ENCODE data around the gene TNPO1.

The TNPO1 gene

DNA sequence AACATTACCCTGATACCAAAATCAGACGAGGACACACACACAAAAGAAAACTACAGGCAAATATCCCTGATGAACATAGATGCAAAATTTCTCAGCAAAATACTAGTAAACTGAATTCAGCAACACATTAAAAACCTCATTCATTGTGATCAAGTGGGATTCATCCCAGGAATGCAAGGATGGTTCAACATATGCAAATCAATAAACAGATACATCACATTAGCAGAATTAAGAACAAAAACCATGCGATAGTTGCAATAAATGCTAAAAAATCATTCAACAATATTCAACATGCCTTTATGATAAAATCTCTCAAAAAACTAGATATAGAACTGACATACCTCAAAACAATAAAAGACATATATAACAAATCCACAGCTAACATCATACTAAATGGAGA lies 36.9 kb upstream of the TNPO1 start:
- Histone ChIP-seq H3K14ac (ENCODE audit: low read length) (no peak overlapping the region), H2BK5ac (ENCODE audit: low read length) (no peak overlapping the region), H3K27me3 (ENCODE audit: control insufficient read depth in 3 of 3, insufficient read depth in 3 of 3, low read depth in 1 of 3, low read length in 3 of 3) (peaks cover 0 to 4% (median 0%) of the 10 kb centered on the region in 3 experiments), H3K4me1 (ENCODE audit: control insufficient read depth in 2 of 2, insufficient read depth in 1 of 2, low read depth in 1 of 2, low read length in 2 of 2) (no peaks in the 10 kb centered on the region), H4K91ac (ENCODE audit: low read depth, low read length, poor library complexity) (no peak overlapping the region), H2BK12ac (ENCODE audit: low read length) (no peak overlapping the region), H3K4me2 (ENCODE audit: insufficient read depth, low read length, poor library complexity, severe bottlenecking) (no peak overlapping the region), H3K4me3 (ENCODE audit: low read length in 2 of 2) (no peak overlapping the region), H2BK120ac (ENCODE audit: low read depth, low read length) (no peak overlapping the region), H2AK5ac (ENCODE audit: low read depth, low read length) (no peak overlapping the region), H3K18ac (ENCODE audit: low read length) (no peak overlapping the region), H3K4ac (ENCODE audit: low read length) (no peak overlapping the region), H2BK15ac (ENCODE audit: low read length) (no peak overlapping the region), H4K8ac (ENCODE audit: low read depth, low read length) (no peak overlapping the region), H3K9ac (ENCODE audit: low read depth, low read length, poor library complexity) (no peak overlapping the region), H3K79me1 (ENCODE audit: low read depth, low read length) (no peaks in the 10 kb centered on the region), H3K36me3 (replicated peaks in 1 of 2; ENCODE audit: control insufficient read depth in 2 of 2, insufficient read depth in 2 of 2, low read length in 2 of 2) (no peaks in the 10 kb centered on the region), H3K27ac (replicated peaks; ENCODE audit: low read length) (no peak overlapping the region), H2AFZ (ENCODE audit: low read length) (no peak overlapping the region), H3K23ac (ENCODE audit: low read depth, low read length, poor library complexity) (no peak overlapping the region), H3K9me3 (replicated peaks in 1 of 2; ENCODE audit: control insufficient read depth in 2 of 2, insufficient read depth in 1 of 2, low read depth in 1 of 2, low read length in 2 of 2) (peaks cover 2 to 3% of the 10 kb centered on the region in 2 donors)
- DNase-seq (ENCODE audit: low spot score): no peak
- WGBS, 2 donors (ENCODE audit: extremely low coverage in 2 of 2, insufficient read length in 2 of 2, insufficient replicate concordance in 1 of 2): no CpG with 5 or more reads among the region's 2 CpGs

DNA sequence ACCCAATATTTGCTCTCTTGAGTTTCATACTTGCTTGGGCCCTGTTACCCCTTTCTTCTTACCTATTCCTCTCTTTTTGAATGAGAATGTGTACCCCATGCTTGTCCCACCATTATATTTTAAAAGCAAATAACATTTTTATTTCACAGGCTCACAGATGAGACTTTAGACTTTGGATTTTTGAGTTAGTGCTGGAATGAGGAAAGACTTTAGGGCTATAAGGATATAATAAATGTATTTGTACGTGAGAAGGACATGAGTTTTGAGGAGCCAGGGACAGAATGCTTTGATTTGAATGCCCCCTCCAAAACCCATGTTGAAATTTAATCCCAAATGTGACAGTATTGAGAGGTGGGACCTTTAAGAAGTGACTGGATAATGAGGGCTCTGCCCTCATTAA lies 33.1 kb upstream of the TNPO1 start:
- Histone ChIP-seq H4K91ac (ENCODE audit: low read depth, low read length, poor library complexity) (no peak overlapping the region), H4K8ac (ENCODE audit: low read depth, low read length) (no peak overlapping the region), H3K14ac (ENCODE audit: low read length) (no peak overlapping the region), H3K79me1 (ENCODE audit: low read depth, low read length) (no peaks in the 10 kb centered on the region), H2AK5ac (ENCODE audit: low read depth, low read length) (no peak overlapping the region), H3K23ac (ENCODE audit: low read depth, low read length, poor library complexity) (no peak overlapping the region), H3K27me3 (ENCODE audit: control insufficient read depth in 3 of 3, insufficient read depth in 3 of 3, low read depth in 1 of 3, low read length in 3 of 3) (peaks cover 0 to 4% (median 0%) of the 10 kb centered on the region in 3 experiments), H2BK5ac (ENCODE audit: low read length) (no peak overlapping the region), H2BK15ac (ENCODE audit: low read length) (no peak overlapping the region), H3K36me3 (replicated peaks in 1 of 2; ENCODE audit: control insufficient read depth in 2 of 2, insufficient read depth in 2 of 2, low read length in 2 of 2) (no peaks in the 10 kb centered on the region), H3K4me3 (ENCODE audit: low read length in 2 of 2) (no peak overlapping the region), H2BK12ac (ENCODE audit: low read length) (no peak overlapping the region), H3K4ac (ENCODE audit: low read length) (no peak overlapping the region), H3K4me1 (ENCODE audit: control insufficient read depth in 2 of 2, insufficient read depth in 1 of 2, low read depth in 1 of 2, low read length in 2 of 2) (no peaks in the 10 kb centered on the region), H3K9ac (ENCODE audit: low read depth, low read length, poor library complexity) (no peak overlapping the region), H2AFZ (ENCODE audit: low read length) (no peak overlapping the region), H3K27ac (replicated peaks; ENCODE audit: low read length) (no peak overlapping the region), H3K18ac (ENCODE audit: low read length) (no peak overlapping the region), H3K9me3 (replicated peaks in 1 of 2; ENCODE audit: control insufficient read depth in 2 of 2, insufficient read depth in 1 of 2, low read depth in 1 of 2, low read length in 2 of 2) (no peaks in the 10 kb centered on the region), H2BK120ac (ENCODE audit: low read depth, low read length) (no peak overlapping the region), H3K4me2 (ENCODE audit: insufficient read depth, low read length, poor library complexity, severe bottlenecking) (no peak overlapping the region)
- WGBS, 2 donors (ENCODE audit: extremely low coverage in 2 of 2, insufficient read length in 2 of 2, insufficient replicate concordance in 1 of 2): 100% methylated on average over 1 of the region's 1 CpG; no CpG with 5 or more reads in 1 of the 2 donors
- no peak for DNase-seq (ENCODE audit: low spot score)

DNA sequence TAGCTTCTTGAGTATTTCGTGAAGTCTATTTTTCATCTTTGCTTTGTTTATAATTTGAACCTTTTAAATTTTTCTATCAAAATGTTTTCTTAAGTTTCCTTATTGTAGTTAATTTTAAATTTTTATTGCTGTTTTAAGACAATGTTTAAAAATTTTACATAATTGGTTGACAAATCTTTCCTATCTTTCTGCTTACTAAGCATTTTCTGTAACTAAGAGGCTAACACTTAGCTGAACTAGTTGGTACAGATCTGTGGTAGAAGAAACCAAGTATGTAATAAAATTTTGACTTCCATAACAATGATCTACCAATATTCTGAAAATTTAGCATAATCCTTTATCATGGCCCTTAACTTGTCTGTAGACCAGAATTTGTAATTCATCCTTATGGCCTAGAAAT lies 32.3 kb upstream of the TNPO1 start:
- H3K23ac ChIP-seq (ENCODE audit: low read depth, low read length, poor library complexity): no peak overlapping the region
- no peak overlapping the region for H2BK12ac ChIP-seq (ENCODE audit: low read length)
- no peak overlapping the region for H3K4ac ChIP-seq (ENCODE audit: low read length)
- no peak overlapping the region for H2BK15ac ChIP-seq (ENCODE audit: low read length)
- no peak overlapping the region for H3K14ac ChIP-seq (ENCODE audit: low read length)
- no peak overlapping the region for H2AK5ac ChIP-seq (ENCODE audit: low read depth, low read length)
- no peaks in the 10 kb centered on the region for H3K9me3 ChIP-seq (replicated peaks in 1 of 2; ENCODE audit: control insufficient read depth in 2 of 2, insufficient read depth in 1 of 2, low read depth in 1 of 2, low read length in 2 of 2)
- no peak overlapping the region for H2BK120ac ChIP-seq (ENCODE audit: low read depth, low read length)
- no peaks in the 10 kb centered on the region for H3K79me1 ChIP-seq (ENCODE audit: low read depth, low read length)
- H2AFZ ChIP-seq (ENCODE audit: low read length): no peak overlapping the region
- no peak overlapping the region for H2BK5ac ChIP-seq (ENCODE audit: low read length)
- H3K4me3 ChIP-seq (ENCODE audit: low read length in 2 of 2): no peak overlapping the region
- no peak overlapping the region for H3K4me2 ChIP-seq (ENCODE audit: insufficient read depth, low read length, poor library complexity, severe bottlenecking)
- H3K27ac ChIP-seq (replicated peaks; ENCODE audit: low read length): no peak overlapping the region
- no CpG with 5 or more reads among the region's 1 CpG for WGBS, 2 donors (ENCODE audit: extremely low coverage in 2 of 2, insufficient read length in 2 of 2, insufficient replicate concordance in 1 of 2)
- no peaks in the 10 kb centered on the region for H3K36me3 ChIP-seq (replicated peaks in 1 of 2; ENCODE audit: control insufficient read depth in 2 of 2, insufficient read depth in 2 of 2, low read length in 2 of 2)
- H4K91ac ChIP-seq (ENCODE audit: low read depth, low read length, poor library complexity): no peak overlapping the region
- no peak overlapping the region for H3K18ac ChIP-seq (ENCODE audit: low read length)
- peaks cover 0 to 7% (median 0%) of the 10 kb centered on the region in 3 experiments for H3K27me3 ChIP-seq (ENCODE audit: control insufficient read depth in 3 of 3, insufficient read depth in 3 of 3, low read depth in 1 of 3, low read length in 3 of 3)
- DNase-seq (ENCODE audit: low spot score): no peak
- no peaks in the 10 kb centered on the region for H3K4me1 ChIP-seq (ENCODE audit: control insufficient read depth in 2 of 2, insufficient read depth in 1 of 2, low read depth in 1 of 2, low read length in 2 of 2)
- no peak overlapping the region for H4K8ac ChIP-seq (ENCODE audit: low read depth, low read length)
- no peak overlapping the region for H3K9ac ChIP-seq (ENCODE audit: low read depth, low read length, poor library complexity)

DNA sequence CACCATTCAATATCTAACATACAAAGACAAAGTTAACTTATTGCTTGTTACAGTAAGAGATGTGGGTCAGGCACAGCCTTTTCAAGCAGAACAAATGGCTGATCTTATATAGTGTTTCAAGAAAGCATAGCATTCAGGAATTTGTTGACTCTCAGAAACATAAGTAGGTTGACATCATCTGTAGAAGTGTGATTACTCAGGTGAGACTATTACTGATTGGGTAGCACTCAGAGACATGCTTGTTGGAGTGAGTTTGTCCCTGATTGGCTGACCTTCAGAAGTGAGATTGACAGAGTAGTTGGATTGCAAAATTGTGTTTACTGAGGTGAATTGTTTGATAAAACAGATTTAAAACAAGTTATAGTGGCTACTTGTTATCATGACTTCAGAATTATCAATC lies 30.7 kb upstream of the TNPO1 start:
- no peak overlapping the region for H3K4me3 ChIP-seq (ENCODE audit: low read length in 2 of 2)
- no peak overlapping the region for H3K23ac ChIP-seq (ENCODE audit: low read depth, low read length, poor library complexity)
- no peak overlapping the region for H3K9ac ChIP-seq (ENCODE audit: low read depth, low read length, poor library complexity)
- no peak overlapping the region for H2BK12ac ChIP-seq (ENCODE audit: low read length)
- peaks cover 0 to 12% (median 0%) of the 10 kb centered on the region in 3 experiments for H3K27me3 ChIP-seq (ENCODE audit: control insufficient read depth in 3 of 3, insufficient read depth in 3 of 3, low read depth in 1 of 3, low read length in 3 of 3)
- no peak overlapping the region for H2AFZ ChIP-seq (ENCODE audit: low read length)
- H3K27ac ChIP-seq (replicated peaks; ENCODE audit: low read length): no peak overlapping the region
- no peak overlapping the region for H3K14ac ChIP-seq (ENCODE audit: low read length)
- no peak for DNase-seq (ENCODE audit: low spot score)
- H2BK15ac ChIP-seq (ENCODE audit: low read length): no peak overlapping the region
- no peak overlapping the region for H3K4me2 ChIP-seq (ENCODE audit: insufficient read depth, low read length, poor library complexity, severe bottlenecking)
- no peaks in the 10 kb centered on the region for H3K36me3 ChIP-seq (replicated peaks in 1 of 2; ENCODE audit: control insufficient read depth in 2 of 2, insufficient read depth in 2 of 2, low read length in 2 of 2)
- H3K4me1 ChIP-seq (ENCODE audit: control insufficient read depth in 2 of 2, insufficient read depth in 1 of 2, low read depth in 1 of 2, low read length in 2 of 2): no peaks in the 10 kb centered on the region
- no peak overlapping the region for H3K4ac ChIP-seq (ENCODE audit: low read length)
- H2AK5ac ChIP-seq (ENCODE audit: low read depth, low read length): no peak overlapping the region
- H4K8ac ChIP-seq (ENCODE audit: low read depth, low read length): no peak overlapping the region
- no peak overlapping the region for H4K91ac ChIP-seq (ENCODE audit: low read depth, low read length, poor library complexity)
- no peaks in the 10 kb centered on the region for H3K9me3 ChIP-seq (replicated peaks in 1 of 2; ENCODE audit: control insufficient read depth in 2 of 2, insufficient read depth in 1 of 2, low read depth in 1 of 2, low read length in 2 of 2)
- no peak overlapping the region for H3K18ac ChIP-seq (ENCODE audit: low read length)
- H2BK5ac ChIP-seq (ENCODE audit: low read length): no peak overlapping the region
- H3K79me1 ChIP-seq (ENCODE audit: low read depth, low read length): no peaks in the 10 kb centered on the region
- no peak overlapping the region for H2BK120ac ChIP-seq (ENCODE audit: low read depth, low read length)

Data from neuronal stem cell (in vitro differentiated cells).